Spleen (tissue), 7 donors: ENCODE data around the gene CNST.

Source experiments
- CTCF ChIP-seq, 11 experiments: fragments of 200-600 bp in 7 of 11; fragments of 450-650 bp in 4 of 11; sonication (generic) in 4 of 11; IDR thresholded peaks in 8 of 11; conservative IDR thresholded peaks in 3 of 11; 1 replicate in 7 of 11; 2 replicates in 4 of 11; pipeline versions ENCODE4 v1.4.0 to v1.8.0; 2016 to 2021; ENCODE audit warnings: antibody characterized with exemption in 11 of 11, inconsistent platforms in 4 of 11, mild to moderate bottlenecking in 1 of 11
- POLR2A ChIP-seq, 3 donors: fragments of 450-650 bp; IDR thresholded peaks; one replicate each; pipeline ENCODE4 v1.5.1; 2017; ENCODE audit warnings: antibody characterized with exemption in 3 of 3, mild to moderate bottlenecking in 1 of 3
- POLR2AphosphoS5 ChIP-seq, 3 donors: sonication (generic); formaldehyde crosslinking; IDR thresholded peaks; one replicate each; pipeline ENCODE4 v1.5.1; 2017; ENCODE audit warnings: antibody characterized with exemption in 3 of 3
- donor health status: DM: no; HTN: no; CAD: no; lungs with moderate emphysema.
- donor health status: DM: no; HTN: no; CAD: no.
- donor health status: DM: no; HTN: no; CAD: no.

GRCh38 chr1:246677842-246678241 lies 111.6 kb downstream of the CNST start:
- TF ChIP-seq CTCF (IDR thresholded peaks at IDR 0.05 in 8 of 11, conservative IDR thresholded peaks at IDR 0.05 in 3 of 11) = no peak
- TF ChIP-seq POLR2A (IDR thresholded peaks at IDR 0.05) = no peak
- TF ChIP-seq POLR2AphosphoS5 (IDR thresholded peaks at IDR 0.05) = no peak
